Astrocyte (in vitro differentiated cells and primary cell): ENCODE results near the gene ZNF532. TPM values are rescaled to one million over a fixed set of nuclear protein-coding genes. Genes with fewer than 3 reads are reported as not detected.
"Not testable (repeated sequence)": the region's sequence is repeated elsewhere in the genome, so short reads cannot be mapped to it uniquely, and the experiment has no call there.

ENCODE experiments used
- DNase-seq: peaks from one replicate; pipeline ENCODE4 v3.0.0-alpha.2; 2010; ENCODE audit warnings: low read depth
- FAIRE-seq: peaks from 2 replicates; lab custom pipeline; 2011; peaks lifted over from hg19 to GRCh38; lab: Jason Lieb, UNC
- H2AFZ ChIP-seq: 2 replicates; pipeline ENCODE4 v1.6.0; 2012; ENCODE audit warnings: low read depth, low read length, inconsistent platforms
- H3K27ac ChIP-seq: 2 replicates; pipeline ENCODE4 v1.5.1; 2011; ENCODE audit warnings: low read depth, low read length, inconsistent platforms
- H3K27me3 ChIP-seq: 2 replicates; pipeline ENCODE4 v1.6.0; 2011; ENCODE audit warnings: low read length, inconsistent platforms; ENCODE audit not compliant: insufficient read depth
- H3K36me3 ChIP-seq: 2 replicates; pipeline ENCODE4 v1.5.1; 2011; ENCODE audit warnings: low read length, inconsistent platforms; ENCODE audit not compliant: insufficient read depth
- H3K4me1 ChIP-seq: 2 replicates; pipeline ENCODE4 v1.5.1; 2011; ENCODE audit warnings: low read length, inconsistent platforms; ENCODE audit not compliant: insufficient read depth
- H3K4me2 ChIP-seq: 2 replicates; pipeline ENCODE4 v1.6.0; 2012; ENCODE audit warnings: low read length, inconsistent platforms
- H3K4me3 ChIP-seq: 2 replicates; pipeline ENCODE4 v1.5.1; 2011; ENCODE audit warnings: low read depth, mild to moderate bottlenecking, low read length, inconsistent platforms; ENCODE audit not compliant: insufficient read depth
- H3K79me2 ChIP-seq: 2 replicates; pipeline ENCODE4 v1.6.0; 2012; ENCODE audit warnings: mild to moderate bottlenecking, low read length, inconsistent platforms; ENCODE audit not compliant: insufficient read depth
- H3K9ac ChIP-seq: 2 replicates; pipeline ENCODE4 v1.6.0; 2012; ENCODE audit warnings: mild to moderate bottlenecking, low read length, inconsistent platforms
- H3K9me3 ChIP-seq: 2 replicates; pipeline ENCODE4 v1.5.1; 2012; ENCODE audit warnings: low read depth, mild to moderate bottlenecking, low read length, inconsistent platforms; ENCODE audit not compliant: insufficient read depth
- H4K20me1 ChIP-seq: 2 replicates; pipeline ENCODE4 v1.6.0; 2012; ENCODE audit warnings: low read length, inconsistent platforms; ENCODE audit not compliant: insufficient read depth
- H3K27ac Mint-ChIP-seq: one replicate; pipeline ENCODE4 v1.8.0; 2021; ENCODE audit warnings: mild to moderate bottlenecking, mixed read lengths; ENCODE audit not compliant: unreplicated experiment
- H3K27me3 Mint-ChIP-seq: one replicate; pipeline ENCODE4 v1.8.0; 2021; ENCODE audit warnings: low read depth, mixed read lengths; ENCODE audit not compliant: unreplicated experiment
- H3K36me3 Mint-ChIP-seq: one replicate; pipeline ENCODE4 v1.8.0; 2021; ENCODE audit warnings: low read depth, mixed read lengths; ENCODE audit not compliant: unreplicated experiment
- H3K4me1 Mint-ChIP-seq: one replicate; pipeline ENCODE4 v1.8.0; 2021; ENCODE audit warnings: low read depth, mixed read lengths; ENCODE audit not compliant: unreplicated experiment
- H3K4me3 Mint-ChIP-seq: one replicate; pipeline ENCODE4 v1.8.0; 2021; ENCODE audit warnings: mild to moderate bottlenecking, moderate library complexity, mixed read lengths; ENCODE audit not compliant: unreplicated experiment
- H3K9me3 Mint-ChIP-seq: one replicate; pipeline ENCODE4 v1.8.0; 2021; ENCODE audit warnings: mild to moderate bottlenecking, mixed read lengths; ENCODE audit not compliant: unreplicated experiment
- CTCF ChIP-seq: IDR thresholded peaks from 2 replicates; pipeline ENCODE4 v1.5.1; 2011; ENCODE audit warnings: low read depth, mild to moderate bottlenecking, inconsistent platforms, low read length, moderate library complexity; ENCODE audit not compliant: insufficient read depth
- EZH2 ChIP-seq: IDR thresholded peaks from 2 replicates; pipeline ENCODE4 v1.6.1; 2012; ENCODE audit warnings: mild to moderate bottlenecking, low read length, inconsistent platforms; ENCODE audit not compliant: insufficient read depth
- total RNA-seq: library from RNA; stranded (reverse); gene quantifications from 2 replicates; pipeline ENCODE4 v1.2.1, GENCODE V29; 2021

Gene ZNF532
- total RNA-seq, 1 donor from 2014 or later = 135 TPM

DNA sequence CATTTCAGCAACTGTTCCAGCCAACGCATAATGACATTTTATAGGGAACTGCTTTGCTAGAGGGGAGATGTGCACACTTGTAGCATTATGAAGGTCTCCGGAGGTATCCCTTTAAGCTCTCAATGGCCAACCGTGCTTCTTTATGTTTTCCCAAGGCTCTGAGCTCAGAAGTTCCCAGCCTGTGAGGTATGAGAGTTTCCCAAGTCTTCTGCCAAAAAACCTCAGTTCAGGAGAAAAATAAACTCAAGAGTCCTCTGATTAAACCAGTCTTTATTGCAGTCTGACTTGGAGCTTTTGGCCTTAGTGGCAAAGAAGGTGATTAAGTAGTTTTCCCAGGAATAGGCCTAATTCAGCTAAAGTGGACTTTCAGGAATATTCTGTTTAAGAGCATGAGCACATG is 35.4 kb upstream of the ZNF532 start:
- Histone ChIP-seq H3K27ac (no peak overlapping the region), H3K9me3 (no peaks in the 10 kb centered on the region), H3K4me1 (peaks cover 4% of the 10 kb centered on the region), H3K4me2 (no peak overlapping the region), H2AFZ (no peak overlapping the region), H3K27me3 (no peaks in the 10 kb centered on the region), H3K4me3 (no peak overlapping the region), H4K20me1 (no peaks in the 10 kb centered on the region), H3K9ac (no peak overlapping the region), H3K36me3 (no peaks in the 10 kb centered on the region), H3K79me2 (no peaks in the 10 kb centered on the region)
- H3K27ac Mint-ChIP-seq = no peak overlapping the region
- H3K27me3 Mint-ChIP-seq = no peaks in the 10 kb centered on the region
- no peak overlapping the region for H3K4me3 Mint-ChIP-seq
- DNase-seq = peak; percentile 63
- TF ChIP-seq CTCF (no peak), EZH2 (no peak)
- H3K36me3 Mint-ChIP-seq = no peaks in the 10 kb centered on the region
- FAIRE-seq = no peak
- H3K4me1 Mint-ChIP-seq = peaks cover 11% of the 10 kb centered on the region
- H3K9me3 Mint-ChIP-seq = peaks cover 7% of the 10 kb centered on the region

- not testable (repeated sequence) for FAIRE-seq, H3K4me2 ChIP-seq, H3K79me2 ChIP-seq, H3K4me1 ChIP-seq, H3K9me3 ChIP-seq, H3K4me3 Mint-ChIP-seq, H4K20me1 ChIP-seq, H3K4me3 ChIP-seq, H3K27me3 ChIP-seq, H3K27ac Mint-ChIP-seq, H3K36me3 Mint-ChIP-seq, H3K27ac ChIP-seq, H3K4me1 Mint-ChIP-seq, H3K27me3 Mint-ChIP-seq, H3K9me3 Mint-ChIP-seq, H2AFZ ChIP-seq, H3K36me3 ChIP-seq, H3K9ac ChIP-seq
- DNase-seq = peak; percentile 36
Observed at GRCh38 chr18:58829886-58830285, 34.8 kb upstream of the ZNF532 start.

DNA sequence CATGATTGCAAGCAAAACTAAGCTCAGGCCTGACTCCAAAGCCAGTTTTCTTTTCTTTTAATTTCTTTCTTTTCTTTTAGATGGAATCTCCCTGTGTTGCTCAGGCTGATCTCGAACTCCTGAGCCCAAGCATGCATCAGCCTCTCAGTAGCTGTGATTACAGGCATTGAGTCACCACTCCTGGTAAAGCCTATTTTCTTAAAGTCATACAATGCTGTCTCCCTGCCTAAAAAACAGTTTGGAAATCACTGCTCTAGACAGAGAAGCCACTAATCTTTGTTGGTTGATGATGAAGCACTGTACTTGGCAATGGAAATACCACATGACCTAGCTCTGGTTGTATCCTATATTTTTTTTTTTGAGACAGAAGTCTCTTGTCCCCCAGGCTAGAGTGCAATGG is 33.1 kb upstream of the ZNF532 start:
- H3K9ac ChIP-seq = no peak overlapping the region
- TF ChIP-seq EZH2 (no peak), CTCF (no peak)

More for the DNA sequence above, 33.1 kb upstream of the ZNF532 start:
- Histone ChIP-seq H3K4me2 (no peak overlapping the region), H3K4me1 (peaks cover 4% of the 10 kb centered on the region), H3K27ac (no peak overlapping the region), H3K79me2 (no peaks in the 10 kb centered on the region), H3K27me3 (no peaks in the 10 kb centered on the region), H3K9me3 (no peaks in the 10 kb centered on the region), H3K4me3 (no peak overlapping the region), H2AFZ (no peak overlapping the region), H3K36me3 (no peaks in the 10 kb centered on the region), H4K20me1 (no peaks in the 10 kb centered on the region)
- FAIRE-seq = no peak
- H3K27me3 Mint-ChIP-seq = no peaks in the 10 kb centered on the region
- H3K36me3 Mint-ChIP-seq = no peaks in the 10 kb centered on the region
- H3K4me1 Mint-ChIP-seq = peaks cover 9% of the 10 kb centered on the region
- DNase-seq = peak; percentile 72
- H3K9me3 Mint-ChIP-seq = peaks cover 7% of the 10 kb centered on the region
- no peak overlapping the region for H3K4me3 Mint-ChIP-seq
- no peak overlapping the region for H3K27ac Mint-ChIP-seq
